HG03175 (cell line): ENCODE data around the gene B3GAT3.
"Not testable (repeated sequence)": the region's sequence is repeated elsewhere in the genome, so short reads cannot be mapped to it uniquely, and the experiment has no call there.

ENCODE experiments used
- ATAC-seq: cut with Tn5 transposase; IDR thresholded peaks from one replicate; pipeline ENCODE4 v1.9.1; 2021; ENCODE audit warnings: mild to moderate bottlenecking, moderate library complexity; ENCODE audit not compliant: unreplicated experiment

Gene B3GAT3

DNA sequence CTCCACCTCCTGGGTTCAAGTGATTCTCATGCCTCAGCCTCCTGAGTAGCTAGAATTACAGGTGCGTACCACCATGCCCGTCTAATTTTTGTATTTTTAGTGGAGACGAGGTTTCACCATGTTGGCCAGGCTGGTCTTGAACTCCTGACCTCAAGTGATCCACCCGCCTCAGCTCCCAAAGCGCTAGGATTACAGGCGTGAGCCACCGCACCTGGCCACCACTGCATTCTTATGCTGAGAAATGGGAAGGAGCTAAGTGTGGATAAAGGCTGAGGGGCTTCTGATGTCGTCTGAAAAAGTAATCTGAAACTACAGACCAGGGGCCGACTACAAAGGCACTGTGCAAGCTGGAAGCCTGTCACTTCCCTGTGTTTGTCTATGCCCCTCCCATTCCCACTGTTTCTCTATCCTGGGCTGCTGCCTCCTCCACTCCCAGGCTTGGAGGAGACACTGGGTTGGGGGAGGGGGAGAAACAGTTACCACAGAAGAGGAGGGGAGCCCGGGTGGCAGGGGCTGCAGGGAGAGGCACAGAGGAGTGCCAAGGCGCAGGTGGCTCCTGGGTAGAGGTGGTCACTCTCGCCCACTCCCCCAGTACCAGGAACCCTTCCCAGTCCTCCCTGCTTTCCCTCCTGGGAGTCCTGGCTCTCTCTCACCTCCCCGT, 17.2 kb downstream of the B3GAT3 start:
- no peak for ATAC-seq

DNA sequence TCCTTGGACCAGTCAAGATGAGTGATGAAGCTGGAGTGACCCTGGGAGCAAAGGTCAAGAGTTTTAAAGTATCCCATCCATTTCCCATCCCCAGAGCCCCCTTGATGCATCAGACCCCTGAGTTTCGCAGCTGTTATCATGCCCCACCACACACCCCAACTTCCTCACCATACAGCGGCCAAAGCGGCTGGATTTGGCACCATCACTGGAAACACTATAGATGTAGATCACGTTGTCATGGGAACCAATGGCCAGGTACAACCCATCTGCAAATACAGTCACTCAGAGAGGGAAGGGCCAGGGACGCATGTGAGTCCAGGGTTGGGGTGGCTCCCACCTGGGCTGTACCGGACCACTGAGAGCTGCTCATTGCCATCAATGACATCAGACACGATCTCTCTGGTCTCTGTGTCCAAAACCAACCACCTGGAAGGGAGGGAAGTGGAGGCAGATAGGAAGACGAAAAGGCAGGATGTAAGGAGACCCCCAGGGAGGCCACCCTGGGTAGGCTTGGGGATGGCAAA, 17.9 kb downstream of the B3GAT3 start:
- ATAC-seq: no peak

DNA sequence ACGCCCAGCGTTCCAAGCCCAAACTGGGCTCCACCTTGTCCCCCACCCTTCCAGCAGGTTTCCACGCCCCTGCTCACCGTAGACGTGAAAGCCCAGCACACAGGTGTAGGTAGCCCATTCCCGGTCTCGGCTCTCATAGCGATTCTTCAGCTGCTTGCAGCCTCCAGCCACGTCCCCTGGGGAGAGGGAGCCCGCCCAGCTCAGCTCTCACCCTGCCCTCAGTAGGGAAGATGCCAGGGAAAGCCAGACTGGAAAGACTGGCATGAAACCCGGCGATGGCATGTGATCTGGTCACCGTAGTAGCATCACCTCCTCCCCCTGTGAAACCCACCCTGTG, 18.7 kb downstream of the B3GAT3 start:
- no peak for ATAC-seq

DNA sequence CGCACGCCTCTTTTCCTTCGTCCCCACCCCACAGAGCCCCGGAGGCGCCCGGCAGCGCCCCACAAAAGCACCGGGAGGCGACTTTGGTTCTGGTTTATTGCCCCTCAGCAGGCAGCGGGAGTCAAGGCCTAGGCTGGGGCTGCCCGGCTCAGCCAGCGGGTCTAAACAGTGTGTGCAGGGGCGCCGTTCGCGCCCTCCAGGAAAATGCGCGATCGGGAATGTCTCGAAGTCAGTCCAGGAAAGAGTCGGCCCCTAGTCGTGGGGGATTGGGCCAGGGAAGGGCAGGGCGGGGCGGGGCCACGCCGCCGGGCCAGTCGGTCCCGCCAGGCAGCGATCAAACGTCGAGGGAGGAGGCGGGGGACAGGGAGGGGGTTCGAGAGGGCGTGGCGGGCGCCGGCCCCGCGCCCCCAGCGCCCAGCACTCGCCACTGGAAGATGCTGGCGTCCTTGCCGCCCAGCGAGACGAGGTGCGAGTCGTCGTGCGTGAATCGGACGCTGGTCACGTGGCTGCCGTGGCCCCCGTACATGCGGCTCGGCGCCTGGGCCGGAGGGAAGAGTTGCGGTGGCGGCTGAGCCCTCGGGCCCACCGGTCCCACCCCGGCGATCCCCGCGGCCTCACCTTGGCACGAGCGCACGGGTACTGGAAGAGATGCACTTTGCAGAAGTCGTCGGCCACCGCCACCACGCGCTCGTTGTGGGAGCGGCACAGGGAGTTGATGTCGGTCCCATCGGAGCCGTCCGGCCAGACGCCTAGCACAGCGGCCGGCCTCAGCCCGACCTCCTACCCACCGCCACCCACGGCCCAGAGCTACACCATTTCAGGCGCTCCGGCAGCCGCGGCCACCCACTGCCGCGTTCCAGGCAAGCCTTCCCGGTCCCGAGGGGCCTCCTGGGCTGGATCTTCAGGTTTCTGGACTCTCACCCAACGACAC, 19.4 kb downstream of the B3GAT3 start:
- no peak for ATAC-seq

DNA sequence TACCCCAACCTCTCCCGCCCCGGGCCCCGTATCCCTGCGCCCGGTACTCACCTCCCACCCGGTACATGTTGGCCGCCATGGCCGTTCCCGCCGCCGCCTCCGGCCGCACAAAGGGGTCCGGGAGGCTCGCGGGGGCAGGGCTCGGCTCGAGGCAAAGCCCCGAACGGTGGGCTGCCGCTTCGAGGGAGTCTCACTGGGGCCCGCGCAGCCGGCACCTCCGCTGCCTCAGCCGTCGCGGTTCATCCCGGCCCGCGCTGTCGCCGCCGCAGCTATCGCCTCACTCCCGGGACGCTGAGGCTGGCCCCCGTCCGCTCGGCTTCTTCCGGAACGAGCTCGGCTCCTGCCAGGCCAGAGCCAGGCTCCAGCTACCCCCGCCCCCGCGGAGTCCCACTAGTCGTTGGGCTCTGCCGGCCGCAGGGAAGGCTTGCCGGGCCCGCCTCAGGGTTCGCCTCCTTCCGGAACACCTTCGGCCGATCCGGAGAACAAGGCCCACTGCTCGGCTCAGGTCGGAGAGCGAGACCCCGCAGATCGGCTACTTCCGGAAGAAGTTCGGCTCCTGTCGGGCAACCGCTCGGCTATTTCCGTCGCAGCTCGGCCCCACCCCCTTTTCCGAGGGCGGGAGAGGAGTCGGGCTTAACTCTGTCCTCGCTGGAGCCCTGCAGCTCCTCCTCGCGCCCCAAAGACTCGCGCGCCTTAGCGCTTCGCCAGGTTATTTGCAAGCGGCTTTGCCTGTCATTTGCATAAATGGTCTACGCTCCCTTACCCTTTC, 20.2 kb downstream of the B3GAT3 start, which contains the start of gene MTA2:
TSS of gene MTA2 (minus strand) at position 494 of the 769 bp plus-strand sequence. CDS start at position 79, 415 bp downstream.
- ATAC-seq: peak; percentile 73

DNA sequence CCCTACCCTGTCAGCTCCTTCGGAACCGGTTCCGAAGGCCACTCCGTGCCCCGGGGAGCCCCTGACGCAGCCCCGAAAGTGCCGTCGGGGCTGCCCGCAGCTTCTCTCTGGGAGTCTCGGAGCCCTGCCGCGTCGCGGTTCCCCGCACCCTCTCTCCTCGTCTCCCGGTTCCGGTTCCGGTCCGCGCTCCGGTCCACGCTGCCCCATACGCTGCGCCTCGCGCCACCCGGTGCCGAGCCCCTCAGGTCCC, 20.7 kb downstream of the B3GAT3 start:
- ATAC-seq: no peak

DNA sequence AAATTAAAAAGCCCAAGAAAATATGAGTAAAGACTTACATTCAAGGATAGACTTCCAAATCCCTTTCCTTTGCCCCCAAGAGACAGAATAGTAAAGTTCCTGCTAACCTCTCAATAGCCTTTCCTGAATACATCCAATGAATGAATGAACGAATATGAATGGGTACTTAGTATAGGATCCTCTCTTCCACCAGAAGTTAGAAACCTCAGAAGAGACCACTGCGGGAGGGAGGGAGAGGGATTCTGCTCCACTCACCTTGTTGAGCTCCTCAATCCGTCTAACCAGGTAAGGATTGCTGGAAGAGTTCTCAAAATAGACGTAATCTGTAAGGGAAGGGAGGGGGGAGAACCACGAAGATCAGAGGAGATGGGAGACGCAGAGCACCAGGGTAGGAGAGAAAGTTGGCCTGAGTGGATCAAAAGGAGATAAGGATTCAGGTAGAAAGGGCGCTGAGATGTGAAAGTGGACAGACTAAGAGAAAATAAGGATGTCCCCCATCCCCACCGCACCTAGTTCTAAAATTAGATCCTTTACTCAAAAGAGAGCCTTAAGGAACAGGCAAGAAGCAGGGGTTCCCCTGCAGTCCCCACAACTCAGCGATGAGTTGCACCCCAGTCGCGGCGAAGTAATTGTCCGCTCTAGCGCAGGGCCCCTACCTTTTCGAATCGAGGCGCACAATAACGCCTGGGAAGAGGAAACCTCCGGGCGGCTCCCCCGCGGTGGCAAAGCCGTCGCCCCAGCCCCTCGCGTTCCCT, 21.2 kb downstream of the B3GAT3 start:
- no peak for ATAC-seq

DNA sequence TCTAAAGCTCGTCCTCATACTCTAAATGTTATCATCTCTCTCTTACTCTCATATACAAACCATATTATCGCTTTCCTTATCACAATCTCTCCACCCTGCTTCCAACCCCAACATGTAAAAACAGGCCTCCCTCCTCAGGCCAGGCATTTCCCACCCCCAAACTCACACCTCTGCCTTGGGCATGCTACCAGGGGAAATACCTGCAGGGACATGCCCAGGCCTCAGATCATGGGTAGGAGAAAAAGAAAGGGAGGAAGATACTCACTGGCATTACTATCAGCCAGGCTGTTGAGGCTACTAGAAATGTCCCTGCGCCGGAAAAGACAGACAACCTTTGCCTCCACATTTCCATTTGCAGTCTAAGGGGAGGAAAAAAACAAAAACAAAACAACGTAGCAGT, 21.9 kb downstream of the B3GAT3 start:
- ATAC-seq: no peak

DNA sequence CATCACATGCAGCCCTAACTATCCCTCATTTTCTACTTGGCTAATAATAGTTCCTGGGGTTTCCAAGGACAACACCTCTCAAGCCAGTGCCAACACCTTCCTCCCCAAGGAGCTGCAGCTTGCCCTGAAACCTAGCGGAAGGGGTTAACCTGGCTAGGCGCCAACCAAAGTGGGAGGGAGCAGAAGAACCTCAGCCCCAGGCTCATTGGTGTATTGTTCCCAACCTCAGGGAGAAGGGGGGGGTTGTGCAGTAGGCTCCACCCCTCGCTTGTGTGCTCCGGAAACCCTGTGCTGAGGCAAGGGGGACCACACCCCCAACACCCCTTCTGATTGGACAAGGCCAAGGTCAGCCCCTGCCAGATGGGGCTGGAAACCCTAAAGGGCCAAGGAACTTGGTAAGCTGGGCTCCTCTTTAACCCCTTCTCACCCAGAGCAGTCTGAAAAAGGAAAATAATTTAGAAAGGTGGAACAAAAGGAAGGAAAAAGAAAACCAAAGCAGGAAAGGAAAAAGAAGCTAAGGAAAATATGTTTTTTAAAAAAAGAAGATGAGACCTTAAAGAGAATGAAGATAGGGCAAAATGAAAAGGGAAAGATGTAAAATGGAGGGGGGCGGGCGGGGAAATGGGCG, 22.6 kb downstream of the B3GAT3 start:
- peak; percentile 58 for ATAC-seq

DNA sequence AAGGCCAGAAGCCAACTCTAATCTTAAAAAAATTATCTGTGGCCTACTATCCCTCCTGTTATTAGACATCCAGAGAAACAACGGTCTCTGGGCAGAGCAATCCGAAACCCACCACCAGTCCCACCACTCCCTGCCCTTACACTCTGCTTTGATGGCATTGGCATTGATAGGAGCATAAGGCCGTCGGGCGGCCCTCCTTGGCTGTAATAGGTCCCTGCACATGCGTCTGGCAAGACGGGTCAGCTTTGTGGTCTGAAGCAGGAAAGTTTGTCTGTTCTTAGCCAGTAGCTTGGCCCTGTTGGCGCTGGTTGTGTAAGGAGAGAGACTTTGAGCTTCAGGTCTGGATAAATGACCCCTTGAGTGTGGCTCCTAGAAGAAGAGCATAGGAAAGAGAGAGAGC, 26.7 kb downstream of the B3GAT3 start:
- ATAC-seq: no peak

DNA sequence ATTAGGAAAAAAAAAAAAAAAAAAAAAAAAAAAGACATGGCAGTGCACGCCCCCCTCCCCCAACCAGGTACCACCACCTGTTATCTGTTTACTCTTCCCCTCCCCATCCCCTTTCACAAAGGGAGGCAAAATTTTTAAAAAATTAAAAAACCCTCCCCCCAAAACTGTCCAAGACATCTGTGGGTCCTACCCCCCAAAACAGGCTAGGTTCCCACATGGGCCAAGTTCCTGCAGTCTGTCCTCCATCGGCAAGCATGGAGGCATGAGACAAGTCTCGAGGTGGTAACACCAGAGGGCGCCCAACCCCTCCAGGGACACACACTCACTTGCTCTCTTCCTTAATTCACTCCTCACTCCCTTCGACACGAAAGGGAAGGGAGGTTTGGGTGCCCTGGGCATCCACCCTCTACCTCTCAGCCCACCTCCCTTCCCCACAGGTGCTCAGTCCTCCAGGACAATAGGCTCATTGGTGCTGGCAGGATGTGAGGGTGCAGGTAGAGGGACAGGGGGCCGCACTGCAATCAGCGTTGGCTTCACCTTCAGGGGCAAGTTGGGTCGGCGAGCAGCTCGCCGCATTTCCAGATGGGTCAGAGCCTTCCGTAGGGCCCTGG, 28.2 kb downstream of the B3GAT3 start:
- ATAC-seq: no peak

DNA sequence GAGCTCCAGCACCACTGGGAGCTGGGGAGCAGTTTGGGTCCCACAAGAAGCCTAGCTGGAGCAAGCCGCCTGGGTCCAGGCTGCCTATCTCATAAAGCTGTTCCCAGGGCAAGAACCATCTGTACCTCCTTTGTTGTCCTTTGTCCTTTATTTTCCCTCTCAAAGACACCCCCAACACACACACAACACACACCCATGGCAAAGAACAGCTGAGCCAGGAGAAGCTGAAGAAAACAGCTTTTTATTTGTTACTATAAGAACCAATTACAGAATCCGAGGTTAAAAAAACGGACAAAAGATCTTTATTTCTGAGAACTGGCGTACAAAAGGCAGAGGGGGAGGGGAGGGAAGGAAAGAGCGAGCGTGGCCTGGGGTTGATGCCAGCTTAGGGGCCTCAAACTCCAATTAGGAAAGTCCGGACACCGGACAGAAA, 28.8 kb downstream of the B3GAT3 start:
- no peak for ATAC-seq

DNA sequence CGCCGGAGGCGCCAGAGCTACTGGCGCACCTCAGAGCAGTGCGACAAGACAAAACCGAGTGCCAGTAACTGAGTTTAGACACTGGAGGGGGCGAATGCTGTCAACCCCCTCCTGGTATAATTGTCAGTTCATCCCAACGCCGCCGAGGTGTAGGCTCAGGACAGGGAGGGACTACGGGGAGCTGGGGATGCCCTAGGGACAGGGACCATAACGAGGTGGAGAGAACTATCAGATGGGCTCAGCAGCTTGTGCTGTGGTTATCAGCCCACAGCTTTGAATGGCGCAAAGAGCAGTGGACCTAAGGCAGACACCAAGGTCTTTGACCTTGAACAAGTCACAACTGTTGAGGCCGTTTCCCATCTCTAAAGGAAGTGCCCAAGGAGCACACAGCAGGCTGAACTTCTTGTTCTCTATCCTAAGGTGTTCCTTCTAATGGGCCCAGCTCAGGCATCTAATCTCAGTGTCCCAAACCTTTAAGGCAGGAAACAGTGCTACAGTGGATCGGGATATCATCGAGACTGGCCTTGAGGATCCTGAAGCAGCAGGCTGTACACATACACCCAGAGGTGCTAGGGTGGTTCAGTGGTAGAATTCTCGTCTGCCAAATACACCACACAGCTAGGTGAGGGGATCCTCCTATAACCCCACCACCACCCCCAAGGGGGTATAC, 29.5 kb downstream of the B3GAT3 start:
- no peak for ATAC-seq

DNA sequence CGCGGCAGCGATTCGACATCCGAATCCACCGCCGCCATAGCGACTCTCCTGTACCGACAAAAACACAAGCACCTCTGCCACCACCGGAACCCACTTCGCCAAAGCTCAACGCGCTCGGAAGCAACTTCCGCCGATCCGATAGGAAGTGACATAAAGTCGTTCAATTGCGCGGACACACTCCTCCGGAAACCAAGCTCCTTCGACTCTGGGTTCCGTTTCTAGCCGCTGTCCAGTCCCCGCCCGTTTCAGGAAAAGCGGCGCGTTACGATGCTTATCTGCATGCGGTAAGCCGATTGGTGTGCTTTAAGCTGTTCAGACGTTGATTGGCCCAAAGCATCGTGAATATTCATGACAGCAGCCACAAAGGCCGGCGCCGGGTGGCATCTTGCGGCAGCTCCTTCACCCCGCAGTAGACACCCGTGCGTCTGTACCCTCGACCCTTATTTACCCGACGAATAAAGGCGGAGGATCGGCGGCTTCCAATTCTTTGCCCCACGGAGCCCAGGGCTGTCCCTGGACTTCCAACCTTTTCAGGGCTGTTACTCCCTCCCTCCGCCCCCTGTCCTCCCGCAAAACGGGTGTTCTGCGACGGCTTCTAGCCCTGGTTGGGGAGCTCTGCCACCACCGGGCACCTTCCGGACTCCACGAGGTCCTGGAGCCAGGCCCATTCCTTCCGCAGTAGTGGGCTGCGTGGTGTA, 30.2 kb downstream of the B3GAT3 start, which contains the start of gene TUT1:
TSS of gene TUT1 (minus strand) at position 76 of the 698 bp plus-strand sequence. CDS start at position 38, 38 bp downstream.
- ATAC-seq: peak; percentile 90

DNA sequence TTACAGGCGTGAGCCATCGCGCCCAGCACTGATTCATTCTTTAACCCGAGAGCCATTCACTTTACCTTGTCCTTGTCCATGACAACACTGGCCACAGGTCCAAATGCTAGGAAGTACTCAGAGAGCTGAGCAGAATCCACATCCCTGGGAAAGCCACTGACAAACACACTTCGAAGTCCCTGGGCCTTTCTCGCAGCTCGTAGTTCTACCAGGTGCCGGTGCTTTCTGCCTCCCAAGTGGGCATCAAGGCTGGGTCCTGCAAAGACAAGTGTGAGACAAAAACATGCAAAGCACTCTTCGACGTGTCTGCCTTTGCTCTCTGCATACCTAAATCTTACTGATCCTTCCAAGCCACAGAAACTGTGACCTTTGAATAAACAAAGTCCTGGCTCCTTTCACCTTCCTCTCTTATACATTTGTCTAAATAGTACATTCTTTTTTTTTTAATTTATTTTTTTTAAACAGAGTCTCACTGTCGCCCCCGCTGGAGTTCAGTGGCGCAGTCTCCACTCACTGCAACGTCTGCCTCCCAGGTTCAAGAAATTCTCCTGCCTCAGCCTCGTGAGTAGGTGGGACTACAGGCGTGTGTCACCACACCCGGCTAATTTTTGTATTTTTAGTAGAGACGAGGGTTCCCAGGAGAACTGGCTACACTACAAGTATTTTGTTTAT, 32.7 kb downstream of the B3GAT3 start:
- ATAC-seq: no peak

DNA sequence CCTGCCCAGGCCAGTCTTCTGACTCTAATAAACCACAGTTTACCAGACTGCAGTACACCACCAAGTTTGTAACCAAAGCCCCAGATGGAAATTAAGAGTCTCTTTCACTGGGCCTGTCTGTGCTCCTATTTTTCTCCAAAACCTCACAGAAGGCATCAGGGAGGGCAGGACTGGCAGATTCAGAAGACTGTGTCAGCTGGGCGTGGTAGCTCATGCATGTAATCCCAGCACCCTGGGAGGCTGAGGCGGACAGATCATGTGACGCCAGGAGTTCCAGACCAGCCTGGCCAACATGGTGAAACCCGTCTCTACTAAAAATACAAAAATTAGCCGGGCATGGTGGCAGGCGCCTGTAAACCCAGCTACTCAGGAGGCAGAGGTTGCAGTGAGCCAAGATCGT, 36.4 kb downstream of the B3GAT3 start:
- ATAC-seq: not testable (repeated sequence)

DNA sequence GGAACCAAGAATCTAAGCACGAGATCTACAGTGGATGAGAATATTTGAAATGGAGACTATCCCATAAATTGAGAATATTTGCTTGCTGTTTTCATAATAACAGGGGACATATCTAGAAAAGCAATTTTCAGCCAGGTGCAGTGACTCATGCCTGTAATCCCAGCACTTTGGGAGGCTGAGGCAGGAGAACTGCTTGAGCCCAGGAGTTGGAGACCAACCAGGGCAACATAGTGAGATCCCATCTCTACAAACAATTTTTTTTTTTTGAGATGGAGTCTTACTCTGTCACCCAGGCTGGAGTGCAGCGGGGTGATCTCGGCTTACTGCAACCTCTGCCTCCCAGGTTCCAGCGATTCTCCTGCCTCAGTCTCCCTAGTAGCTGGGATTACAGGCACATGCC, 40.1 kb downstream of the B3GAT3 start:
- ATAC-seq: not testable (repeated sequence)
